Thyroid gland (tissue), 4 donors: ENCODE results near the gene SPATS2L.

Source experiments
- POLR2A ChIP-seq, 2 donors: fragments of 450-650 bp; IDR thresholded peaks; one replicate each; pipeline ENCODE4 v1.6.1; 2017; ENCODE audit warnings: antibody characterized with exemption in 2 of 2, mild to moderate bottlenecking in 2 of 2, moderate library complexity in 1 of 2
- TF ChIP-seq, protein P1 (sequence below), 6 experiments: fragments of 200-600 bp in 3 of 6; fragments of 450-650 bp in 3 of 6; sonication (generic) in 3 of 6; IDR thresholded peaks; one replicate each; pipeline ENCODE4 v1.5.1; 2016 to 2019; ENCODE audit warnings: antibody characterized with exemption in 6 of 6, mild to moderate bottlenecking in 2 of 6, inconsistent platforms in 1 of 6, moderate library complexity in 1 of 6

DNA sequence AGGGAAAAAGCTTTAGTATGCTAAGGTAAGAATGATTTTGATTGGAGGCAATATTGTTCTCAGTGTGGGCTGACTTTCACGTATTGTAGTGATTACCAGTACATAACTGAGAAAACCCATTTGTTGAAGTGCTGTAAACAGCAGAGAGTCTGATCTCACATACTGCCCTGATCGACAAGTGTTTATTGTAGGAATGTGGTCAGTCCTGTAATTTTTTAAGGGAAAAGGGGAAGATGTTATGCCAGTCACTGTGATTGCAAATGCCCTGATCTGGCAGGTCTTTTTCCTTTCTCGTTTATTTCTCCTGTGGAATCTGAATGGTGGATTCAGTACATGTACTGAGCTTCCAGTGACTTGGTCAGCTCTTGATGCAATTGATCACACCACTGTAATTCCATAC is 11.5 kb downstream of the SPATS2L start:
- TF ChIP-seq, protein P1, sequence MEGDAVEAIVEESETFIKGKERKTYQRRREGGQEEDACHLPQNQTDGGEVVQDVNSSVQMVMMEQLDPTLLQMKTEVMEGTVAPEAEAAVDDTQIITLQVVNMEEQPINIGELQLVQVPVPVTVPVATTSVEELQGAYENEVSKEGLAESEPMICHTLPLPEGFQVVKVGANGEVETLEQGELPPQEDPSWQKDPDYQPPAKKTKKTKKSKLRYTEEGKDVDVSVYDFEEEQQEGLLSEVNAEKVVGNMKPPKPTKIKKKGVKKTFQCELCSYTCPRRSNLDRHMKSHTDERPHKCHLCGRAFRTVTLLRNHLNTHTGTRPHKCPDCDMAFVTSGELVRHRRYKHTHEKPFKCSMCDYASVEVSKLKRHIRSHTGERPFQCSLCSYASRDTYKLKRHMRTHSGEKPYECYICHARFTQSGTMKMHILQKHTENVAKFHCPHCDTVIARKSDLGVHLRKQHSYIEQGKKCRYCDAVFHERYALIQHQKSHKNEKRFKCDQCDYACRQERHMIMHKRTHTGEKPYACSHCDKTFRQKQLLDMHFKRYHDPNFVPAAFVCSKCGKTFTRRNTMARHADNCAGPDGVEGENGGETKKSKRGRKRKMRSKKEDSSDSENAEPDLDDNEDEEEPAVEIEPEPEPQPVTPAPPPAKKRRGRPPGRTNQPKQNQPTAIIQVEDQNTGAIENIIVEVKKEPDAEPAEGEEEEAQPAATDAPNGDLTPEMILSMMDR (IDR thresholded peaks at IDR 0.05): no peak
- TF ChIP-seq POLR2A (IDR thresholded peaks at IDR 0.05): no peak
